HAP-1 (cell line): ENCODE measurements around the gene CLCF1.

Source experiments
- DNase-seq, 2 experiments: peaks; one replicate each; pipeline ENCODE4 v3.0.0-alpha.2; 2016 to 2020; ENCODE audit warnings: low spot score in 2 of 2
- H3K27me3 ChIP-seq: fragments of 250-450 bp; sonication (Bioruptor Pico); 2 replicates; pipeline ENCODE4 v1.5.1; 2020; ENCODE audit warnings: low read depth, mild to moderate bottlenecking, moderate library complexity
- H3K36me3 ChIP-seq: fragments of 250-450 bp; sonication (Bioruptor Pico); replicated peaks from 2 replicates; pipeline ENCODE4 v1.5.1; 2020; ENCODE audit warnings: mild to moderate bottlenecking
- H3K4me1 ChIP-seq: fragments of 250-450 bp; sonication (Bioruptor Pico); 2 replicates; pipeline ENCODE4 v1.5.1; 2020; ENCODE audit warnings: mild to moderate bottlenecking
- H3K4me3 ChIP-seq: fragments of 250-450 bp; sonication (Bioruptor Pico); 2 replicates; pipeline ENCODE4 v1.5.1; 2020; ENCODE audit warnings: mild to moderate bottlenecking, moderate library complexity
- H3K9me3 ChIP-seq: fragments of 250-450 bp; sonication (Bioruptor Pico); 2 replicates; pipeline ENCODE4 v1.5.1; 2020; ENCODE audit warnings: mild to moderate bottlenecking, moderate library complexity
- in situ Hi-C: fragments of 300-500 bp; cut with MboI; formaldehyde crosslinking; loops from 3 replicates; pipeline ENCODE4 v1.14.3; 2020; ENCODE audit warnings: low sequenced_read_pairs, inconsistent platforms, mixed read lengths

The CLCF1 gene

DNA sequence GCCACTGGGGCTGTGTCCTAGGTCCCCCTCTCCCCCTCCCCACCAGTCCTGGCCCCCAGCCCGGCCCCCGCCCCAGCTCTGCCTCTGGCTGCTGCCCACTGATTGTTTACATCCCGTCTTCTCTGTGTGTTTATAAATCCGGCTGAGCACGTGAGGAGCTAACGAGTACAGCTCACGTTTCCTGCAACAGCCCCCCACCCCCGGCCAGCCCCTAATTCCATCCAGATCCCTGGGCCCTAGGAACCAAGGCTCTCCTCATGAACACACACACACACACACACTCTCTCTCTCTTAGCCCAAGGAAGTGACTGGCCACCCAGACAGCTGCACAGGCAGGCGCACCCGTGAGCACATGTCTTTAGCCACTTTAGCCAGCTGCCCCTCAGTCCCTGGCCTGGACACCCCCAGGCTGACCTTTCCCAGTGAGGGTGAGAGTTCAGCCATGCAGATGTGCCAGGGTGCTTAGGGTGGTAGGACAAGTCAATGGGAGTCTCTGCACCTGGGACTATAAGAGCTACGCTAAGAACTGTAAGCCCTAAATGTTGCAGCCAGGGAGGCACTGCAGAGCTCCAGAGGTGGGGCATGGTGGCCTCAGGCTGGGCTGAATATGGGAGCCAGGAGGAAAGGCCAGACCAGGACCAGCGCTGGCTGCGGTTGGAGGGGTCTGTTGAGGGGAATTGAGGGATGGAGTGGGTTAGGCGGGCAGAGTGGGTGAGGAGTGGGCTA is 2.9 kb downstream of the CLCF1 start:
- no peak overlapping the region for H3K4me3 ChIP-seq
- H3K36me3 ChIP-seq: no peaks in the 10 kb centered on the region
- H3K4me1 ChIP-seq: peaks cover 8% of the 10 kb centered on the region
- H3K9me3 ChIP-seq: no peaks in the 10 kb centered on the region
- in situ Hi-C loops: no loop called here
- DNase-seq: no peak
- H3K27me3 ChIP-seq: no peaks in the 10 kb centered on the region

DNA sequence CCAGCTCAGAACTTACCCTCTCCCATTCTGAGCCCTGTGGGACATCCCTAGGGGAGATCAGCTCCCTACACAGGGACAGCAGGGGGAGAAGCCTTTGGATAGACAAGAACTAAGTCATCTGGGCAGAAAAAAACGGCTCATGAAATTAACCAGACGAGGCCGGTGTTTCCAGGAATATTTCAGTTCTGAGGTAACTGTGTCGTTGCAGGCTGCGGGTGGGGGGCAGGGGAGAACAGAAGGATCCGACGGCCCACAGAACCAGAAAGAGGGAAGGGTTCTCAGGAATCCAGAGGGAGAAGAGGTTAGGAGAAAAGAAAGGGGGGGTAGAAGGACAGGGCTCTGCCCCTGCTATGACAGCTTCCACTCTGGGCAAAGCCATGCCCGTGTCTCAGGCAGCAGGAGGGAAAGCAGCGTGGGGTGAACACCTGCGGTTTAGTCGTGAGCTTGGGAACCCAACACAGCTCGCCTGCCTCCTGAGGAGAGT is 3.6 kb downstream of the CLCF1 start:
- no peak for DNase-seq
- Histone ChIP-seq H3K36me3 (no peaks in the 10 kb centered on the region), H3K27me3 (no peaks in the 10 kb centered on the region), H3K4me3 (no peak overlapping the region), H3K4me1 (peaks cover 8% of the 10 kb centered on the region), H3K9me3 (no peaks in the 10 kb centered on the region)
- in situ Hi-C loops: no loop called here

- Histone ChIP-seq H3K4me3 (no peak overlapping the region), H3K9me3 (no peaks in the 10 kb centered on the region), H3K36me3 (no peaks in the 10 kb centered on the region), H3K4me1 (peaks cover 6% of the 10 kb centered on the region), H3K27me3 (no peaks in the 10 kb centered on the region)
- in situ Hi-C loops: no loop called here
- no peak for DNase-seq
Measured at GRCh38 chr11:67369275-67369674, 4.1 kb downstream of the CLCF1 start.

DNA sequence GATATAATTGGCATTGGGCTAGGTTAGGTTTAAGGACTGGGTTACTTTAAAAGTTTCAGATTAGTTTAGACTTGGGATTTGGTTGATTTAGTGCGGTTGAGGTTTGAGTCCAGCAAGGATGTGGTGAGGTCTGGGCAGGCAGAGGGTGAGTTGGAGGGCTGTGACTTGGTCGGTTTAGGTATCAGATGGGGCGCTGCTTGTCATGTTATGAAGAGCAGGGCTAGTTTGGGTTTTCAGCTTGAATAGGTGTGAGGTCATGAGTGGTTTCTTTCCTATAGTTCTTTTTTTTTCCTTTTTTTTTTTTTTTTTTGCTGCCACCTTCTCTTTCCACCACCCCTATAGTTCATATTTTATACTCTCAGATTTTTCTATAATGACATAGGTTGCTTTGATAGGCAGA is 4.8 kb downstream of the CLCF1 start:
- Histone ChIP-seq H3K27me3 (no peaks in the 10 kb centered on the region), H3K4me1 (no peaks in the 10 kb centered on the region), H3K36me3 (no peaks in the 10 kb centered on the region), H3K9me3 (no peaks in the 10 kb centered on the region), H3K4me3 (no peak overlapping the region)
- no peak for DNase-seq
- in situ Hi-C loops: no loop called here

- in situ Hi-C loops: no loop called here
- no peak for DNase-seq
Measured at GRCh38 chr11:67367761-67368227, 5.6 kb downstream of the CLCF1 start.

GRCh38 chr11:67366961-67367760 is 6.2 kb downstream of the CLCF1 start:
- in situ Hi-C loops: no loop called here
- no peak overlapping the region for H3K4me3 ChIP-seq
- H3K27me3 ChIP-seq: no peaks in the 10 kb centered on the region
- DNase-seq: no peak
- H3K4me1 ChIP-seq: no peaks in the 10 kb centered on the region
- no peaks in the 10 kb centered on the region for H3K9me3 ChIP-seq
- no peaks in the 10 kb centered on the region for H3K36me3 ChIP-seq

More at GRCh38 chr11:67367761-67368227, 5.6 kb downstream of the CLCF1 start:
- H3K9me3 ChIP-seq: no peaks in the 10 kb centered on the region
- H3K27me3 ChIP-seq: no peaks in the 10 kb centered on the region
- H3K36me3 ChIP-seq: no peaks in the 10 kb centered on the region
- H3K4me3 ChIP-seq: no peak overlapping the region
- no peaks in the 10 kb centered on the region for H3K4me1 ChIP-seq

DNA sequence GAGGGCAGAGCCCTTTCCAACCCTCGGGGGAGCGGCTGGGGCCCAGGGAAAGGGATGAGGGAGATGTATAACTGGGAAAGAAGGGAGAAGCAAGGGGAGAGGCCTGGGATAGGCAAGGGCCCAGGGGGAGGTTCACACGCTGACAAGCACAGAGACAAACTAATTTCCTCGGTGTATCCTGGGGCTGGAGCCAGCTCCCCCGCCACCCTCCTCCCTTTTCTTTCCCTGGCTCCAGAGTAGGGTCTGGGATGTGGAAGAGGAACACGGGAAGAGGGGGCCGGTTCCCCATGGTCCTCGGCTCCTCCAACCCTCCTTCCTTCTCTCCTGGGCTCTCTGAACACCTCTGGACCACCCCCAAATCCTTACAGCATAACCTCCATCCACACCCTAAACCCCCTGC is 6.9 kb downstream of the CLCF1 start:
- Histone ChIP-seq H3K27me3 (no peaks in the 10 kb centered on the region), H3K9me3 (no peaks in the 10 kb centered on the region), H3K4me1 (no peaks in the 10 kb centered on the region), H3K4me3 (no peak overlapping the region), H3K36me3 (no peaks in the 10 kb centered on the region)
- DNase-seq: no peak
- in situ Hi-C loops: no loop called here

DNA sequence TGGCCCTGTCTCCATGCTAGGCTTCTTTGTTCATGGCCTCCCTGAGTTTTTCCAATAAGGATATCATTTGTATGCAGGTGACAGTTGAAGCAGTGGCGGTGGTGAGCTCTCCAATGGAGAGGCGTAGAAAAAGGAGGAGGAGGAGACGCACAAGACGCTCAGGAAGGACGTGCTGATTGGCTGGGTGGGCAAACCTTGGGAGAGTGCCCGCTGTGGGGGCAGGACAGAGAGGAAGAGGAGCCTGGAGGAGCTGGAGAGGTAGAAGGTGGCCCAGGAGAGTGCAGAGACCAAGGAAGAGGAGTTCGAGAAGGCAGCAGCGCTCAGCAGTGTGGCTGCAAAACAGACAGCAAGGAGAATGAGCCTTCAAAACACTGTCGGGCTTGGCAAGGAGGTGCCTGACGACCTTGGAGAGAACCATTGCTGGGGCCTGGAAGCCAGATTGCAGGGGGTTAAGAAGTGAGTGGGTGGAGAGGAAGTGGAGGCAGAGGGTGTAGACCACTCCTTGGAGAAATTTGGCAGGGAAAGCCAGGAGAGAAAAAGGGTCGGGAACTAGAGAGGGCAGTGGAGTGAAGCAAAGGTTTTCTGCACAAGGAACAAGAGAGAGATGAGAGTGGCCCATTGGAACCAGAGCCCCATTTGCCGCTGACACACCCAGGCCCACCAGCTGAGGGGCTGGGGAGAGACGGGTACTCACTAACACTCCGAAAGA is 7.5 kb downstream of the CLCF1 start:
- no peak for DNase-seq
- H3K9me3 ChIP-seq: no peaks in the 10 kb centered on the region
- no peaks in the 10 kb centered on the region for H3K4me1 ChIP-seq
- in situ Hi-C loops: no loop called here
- H3K27me3 ChIP-seq: no peaks in the 10 kb centered on the region
- no peaks in the 10 kb centered on the region for H3K36me3 ChIP-seq
- H3K4me3 ChIP-seq: no peak overlapping the region

DNA sequence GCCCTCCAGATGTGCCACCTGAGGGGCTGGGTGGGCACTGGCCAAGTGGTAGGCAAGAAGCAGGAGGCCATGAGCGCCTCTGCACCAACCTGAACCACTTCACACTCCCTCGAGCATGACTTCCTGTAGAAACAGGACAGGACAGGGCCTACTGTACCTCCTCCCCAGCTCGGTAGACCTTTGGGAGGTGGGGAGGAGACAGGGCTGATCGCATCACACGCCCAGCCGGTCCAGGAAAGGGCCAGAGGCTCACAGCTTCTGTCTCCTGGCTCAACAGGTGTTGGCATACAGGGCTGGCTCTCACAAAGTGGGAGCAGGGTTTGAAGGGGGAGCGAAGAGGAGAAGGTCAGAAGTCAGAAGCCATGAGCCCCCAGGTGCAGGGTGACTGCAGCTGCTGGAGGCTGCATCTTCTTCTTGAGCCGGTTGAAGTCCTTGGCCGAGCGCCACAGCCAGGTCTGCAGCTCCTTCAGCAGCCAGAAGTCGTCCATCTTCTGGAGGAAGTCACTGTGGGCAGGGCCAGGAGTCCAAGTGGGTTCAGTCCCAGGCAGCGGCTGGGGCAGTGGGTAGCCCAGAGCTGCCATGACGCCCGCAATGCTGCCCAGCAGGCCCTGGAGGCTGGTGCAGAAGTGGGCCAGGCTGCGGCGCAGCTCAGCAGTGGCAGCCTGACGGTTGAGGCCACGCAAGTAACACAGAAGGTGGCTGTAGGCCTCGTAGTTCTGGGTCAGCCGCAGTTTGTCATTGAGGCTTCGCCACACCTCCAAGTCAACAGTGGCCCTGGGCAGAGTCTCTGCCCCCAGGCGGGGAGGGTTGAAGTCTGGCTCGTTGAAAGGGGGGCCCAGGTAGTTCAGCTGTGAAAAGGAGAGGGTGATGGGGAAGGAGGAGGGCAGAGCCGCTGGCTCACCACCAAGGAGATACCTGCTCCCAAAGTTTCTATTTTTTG is 8.3 kb downstream of the CLCF1 start:
- Histone ChIP-seq H3K9me3 (no peaks in the 10 kb centered on the region), H3K27me3 (no peaks in the 10 kb centered on the region), H3K4me1 (no peaks in the 10 kb centered on the region), H3K4me3 (no peak overlapping the region), H3K36me3 (no peaks in the 10 kb centered on the region)
- in situ Hi-C loops: no loop called here
- no peak for DNase-seq

DNA sequence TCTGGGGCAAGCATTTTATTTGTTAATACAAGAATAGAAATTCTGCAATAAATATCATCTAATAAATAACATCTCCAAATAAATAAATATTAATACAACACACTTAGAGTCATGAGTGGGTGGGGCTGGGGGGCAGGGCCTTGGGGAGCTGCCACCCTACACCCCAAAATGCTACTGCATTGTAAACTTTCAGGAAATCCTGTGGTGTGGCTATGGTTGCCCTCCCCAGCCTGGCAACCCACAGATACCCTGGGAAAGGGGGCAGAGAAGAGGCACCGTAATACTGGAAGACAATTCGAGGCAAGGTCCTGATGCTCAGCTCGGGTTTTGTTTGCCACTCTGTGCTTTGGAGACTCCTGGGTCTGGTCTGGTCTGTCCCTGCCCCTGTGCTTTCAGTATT is 9.2 kb downstream of the CLCF1 start:
- Histone ChIP-seq H3K4me1 (no peaks in the 10 kb centered on the region), H3K9me3 (no peaks in the 10 kb centered on the region), H3K36me3 (no peaks in the 10 kb centered on the region), H3K4me3 (no peak overlapping the region), H3K27me3 (no peaks in the 10 kb centered on the region)
- in situ Hi-C loops: no loop called here
- no peak for DNase-seq

GRCh38 chr11:67357831-67358670 is 15.3 kb downstream of the CLCF1 start:
- H3K4me1 ChIP-seq: peaks cover 4% of the 10 kb centered on the region; the same call in 1 of the 2 replicates
- H3K27me3 ChIP-seq: no peaks in the 10 kb centered on the region
- no peak for DNase-seq
- no peaks in the 10 kb centered on the region for H3K9me3 ChIP-seq
- in situ Hi-C loops: no loop called here
- H3K36me3 ChIP-seq: no peaks in the 10 kb centered on the region
- no peak overlapping the region for H3K4me3 ChIP-seq

- H3K4me1 ChIP-seq: peaks cover 7% of the 10 kb centered on the region; the same call in 1 of the 2 replicates
- H3K27me3 ChIP-seq: no peaks in the 10 kb centered on the region
- in situ Hi-C loops: no loop called here
- H3K36me3 ChIP-seq: no peaks in the 10 kb centered on the region
- no peak overlapping the region for H3K4me3 ChIP-seq
- H3K9me3 ChIP-seq: no peaks in the 10 kb centered on the region
- peak; percentile 79 to 83 for DNase-seq
Measured at GRCh38 chr11:67356864-67357561, 16.4 kb downstream of the CLCF1 start.
